Motor neuron (in vitro differentiated cells): ENCODE measurements around the gene HSD17B11. TPM values are rescaled to one million over a fixed set of nuclear protein-coding genes. Genes with fewer than 3 reads are reported as not detected.
"Not testable (repeated sequence)": the region's sequence is repeated elsewhere in the genome, so short reads cannot be mapped to it uniquely, and the experiment has no call there.

ENCODE experiments used
- ATAC-seq, 8 experiments: fragments of 200-7000 bp; cut with Tn5 transposase; replicated peaks in 6 of 8; 2 replicates each; pipeline ENCODE4 v1.8.0; 2021; ENCODE audit warnings: mild to moderate bottlenecking in 8 of 8, moderate library complexity in 8 of 8
- H3K27ac ChIP-seq, 2 donors: fragments of 250-450 bp; sonication (Bioruptor Pico); 2 replicates each; pipeline ENCODE4 v1.9.0; 2021; ENCODE audit warnings: antibody characterized with exemption in 2 of 2, mild to moderate bottlenecking in 2 of 2, moderate library complexity in 1 of 2
- H3K4me1 ChIP-seq, 2 donors: fragments of 250-450 bp; sonication (Bioruptor Pico); replicated peaks in 1 of 2; 2 replicates each; pipeline ENCODE4 v1.6.1; 2021; ENCODE audit warnings: antibody characterized with exemption in 2 of 2, mild to moderate bottlenecking in 2 of 2, moderate library complexity in 1 of 2
- H3K4me3 ChIP-seq, 5 donors: fragments of 250-450 bp; sonication (Bioruptor Pico); 2 replicates each; pipeline ENCODE4 v1.9.0; 2021; ENCODE audit warnings: antibody characterized with exemption in 5 of 5, mild to moderate bottlenecking in 5 of 5, moderate library complexity in 4 of 5
- WGBS, 10 experiments: fragments of 450-650 bp; shearing (Covaris generic); methylation state at CpG; one replicate each; pipeline ENCODE4 v1.0.0; 2022; 5-methylcytosine and 5-hydroxymethylcytosine counted together
- in situ Hi-C, 9 experiments: fragments of 400-800 bp; cut with MboI; loops; one replicate each; pipeline ENCODE4 v1.15.0; 2021; ENCODE audit warnings: low sequenced_read_pairs in 9 of 9, low pct_unique_long_range_greater_than_20kb in 2 of 9; ENCODE audit not compliant: unreplicated experiment in 9 of 9
- total RNA-seq, 8 experiments: library from RNA; unstranded; fragments of 300-600 nt; gene quantifications; 2 replicates each; pipeline versions ENCODE4 v1.2.3 to v1.2.4, GENCODE V29; 2022

The HSD17B11 gene, protein sequence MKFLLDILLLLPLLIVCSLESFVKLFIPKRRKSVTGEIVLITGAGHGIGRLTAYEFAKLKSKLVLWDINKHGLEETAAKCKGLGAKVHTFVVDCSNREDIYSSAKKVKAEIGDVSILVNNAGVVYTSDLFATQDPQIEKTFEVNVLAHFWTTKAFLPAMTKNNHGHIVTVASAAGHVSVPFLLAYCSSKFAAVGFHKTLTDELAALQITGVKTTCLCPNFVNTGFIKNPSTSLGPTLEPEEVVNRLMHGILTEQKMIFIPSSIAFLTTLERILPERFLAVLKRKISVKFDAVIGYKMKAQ
- total RNA-seq: 10 to 100 TPM; 19.1 to 34.2 (median 22.3) TPM

DNA sequence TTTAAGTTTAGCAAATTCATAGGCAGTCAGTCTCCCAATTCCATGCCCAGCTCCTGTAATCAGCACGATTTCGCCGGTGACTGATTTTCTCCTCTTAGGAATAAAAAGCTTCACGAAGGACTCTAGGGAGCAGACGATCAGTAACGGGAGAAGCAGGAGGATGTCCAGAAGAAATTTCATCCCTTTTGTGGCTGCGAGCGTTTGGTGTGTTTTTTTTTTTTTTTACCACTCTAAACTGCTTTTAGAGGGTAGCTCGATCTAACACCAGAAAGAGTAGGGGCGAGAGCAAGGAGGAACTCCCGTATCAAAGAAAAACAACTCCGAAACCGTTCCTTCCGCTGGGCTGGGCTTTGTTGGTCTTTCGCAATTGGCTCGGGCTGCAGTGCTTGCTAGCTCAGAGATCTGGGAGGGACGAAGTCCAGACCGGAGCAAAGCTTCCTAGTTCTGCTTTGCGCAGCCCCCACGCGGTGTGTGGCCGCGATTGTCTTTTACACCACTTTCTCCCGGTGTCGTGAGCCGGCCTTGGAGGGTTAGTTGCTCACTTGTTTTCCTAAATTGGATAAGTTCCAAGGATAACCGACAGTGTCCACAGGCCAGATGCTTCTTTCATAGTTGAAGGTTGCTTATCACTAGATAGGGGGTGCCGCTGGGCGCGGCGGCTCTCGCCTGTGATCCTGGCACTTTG is at the start of gene HSD17B11:
TSS of gene HSD17B11 (minus strand) at position 298 of the 685 bp plus-strand sequence. CDS start at position 180, 118 bp downstream.
- WGBS, 10 experiments: 0 to 4% (median 1%) methylated on average over 5 to 23 of the region's 32 CpGs; no CpG with 5 or more reads in 1 of the 10 experiments
- in situ Hi-C loops: no loop called here

DNA sequence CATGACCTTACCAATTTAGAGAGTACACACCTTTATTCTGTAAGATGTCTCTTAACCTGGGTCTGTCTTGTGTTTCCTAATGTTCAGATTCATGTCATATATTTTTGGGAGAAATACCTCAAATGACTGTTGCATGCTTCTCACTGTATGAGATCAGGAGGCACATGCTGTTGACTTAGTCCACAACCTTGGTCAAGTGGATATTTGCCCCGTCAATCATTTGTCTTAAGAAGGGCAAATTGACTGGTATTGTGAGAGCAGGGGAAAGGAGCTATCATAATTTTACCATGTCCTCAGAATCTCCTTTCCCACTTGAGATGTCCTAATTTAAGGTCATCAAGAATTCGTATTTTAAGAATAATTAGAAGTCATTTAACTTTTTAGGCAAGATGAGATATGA is 42.4 kb upstream of the HSD17B11 start:
- Histone ChIP-seq H3K4me3 (no peak overlapping the region), H3K4me1 (no peaks in the 10 kb centered on the region), H3K27ac (no peak overlapping the region)
- in situ Hi-C loops: no loop called here
- WGBS, 10 experiments: 60 to 100% (median 89%) methylated on average over 1 to 2 of the region's 2 CpGs
- no peak for ATAC-seq

More for the DNA sequence above, at the start of gene HSD17B11:
- peak; percentile 97 to 99 (median 98) for ATAC-seq
- Histone ChIP-seq H3K27ac (peak within 1 kb of the TSS; percentile 69 to 78), H3K4me1 (peaks cover 12 to 15% of the 10 kb centered on the region in 2 donors), H3K4me3 (peak within 1 kb of the TSS; percentile 44 to 75 (median 53))

DNA sequence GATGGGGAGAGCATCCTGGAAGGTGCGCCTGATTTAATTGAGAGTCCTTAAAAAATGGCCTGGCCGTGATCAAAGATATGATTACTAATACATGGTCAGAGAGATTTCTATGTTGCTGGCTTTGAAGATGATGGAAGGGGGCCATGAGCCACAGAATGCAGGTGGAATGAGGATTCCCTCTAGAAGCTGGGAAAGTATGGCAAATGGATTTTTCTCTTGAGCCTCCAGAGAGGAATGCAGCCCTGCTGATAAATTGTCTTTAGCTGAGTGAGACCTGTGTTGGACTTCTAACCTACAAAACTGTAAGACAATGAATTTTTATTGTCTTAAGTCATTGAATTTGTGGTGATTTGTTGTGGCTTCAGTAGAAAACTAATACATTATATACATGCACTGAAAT is 39.0 kb upstream of the HSD17B11 start:
- Histone ChIP-seq H3K4me3 (no peak overlapping the region), H3K4me1 (no peaks in the 10 kb centered on the region), H3K27ac (no peak overlapping the region)
- WGBS, 10 experiments: 92 to 100% (median 100%) methylated on average over 1 to 2 of the region's 2 CpGs; no CpG with 5 or more reads in 4 of the 10 experiments
- in situ Hi-C loops: no loop called here
- ATAC-seq: no peak

DNA sequence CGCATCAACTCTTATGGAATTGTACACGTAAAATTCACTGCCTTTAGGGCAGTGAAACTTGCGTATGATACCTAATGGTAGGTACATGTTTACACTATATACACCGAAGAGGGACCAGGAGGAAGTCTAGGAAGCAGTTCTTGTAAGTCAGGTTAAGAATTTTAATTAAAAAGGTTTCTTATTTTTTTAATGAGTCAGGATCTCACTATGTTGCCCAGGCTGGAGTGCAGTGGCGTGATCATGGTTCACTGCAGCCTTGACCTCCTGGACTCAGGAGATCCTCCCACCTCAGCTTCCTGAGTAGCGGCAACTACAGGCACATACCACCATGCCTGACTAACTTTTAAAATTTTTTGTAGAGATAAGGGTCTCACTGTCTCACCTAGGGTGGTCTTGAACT is 38.0 kb upstream of the HSD17B11 start:
- Histone ChIP-seq H3K27ac (no peak overlapping the region), H3K4me1 (peaks cover 4% of the 10 kb centered on the region in 2 donors), H3K4me3 (no peak overlapping the region)
- WGBS, 10 experiments: 87 to 100% (median 100%) methylated on average over 1 to 4 of the region's 6 CpGs; no CpG with 5 or more reads in 2 of the 10 experiments
- in situ Hi-C loops: no loop called here
- no peak for ATAC-seq

DNA sequence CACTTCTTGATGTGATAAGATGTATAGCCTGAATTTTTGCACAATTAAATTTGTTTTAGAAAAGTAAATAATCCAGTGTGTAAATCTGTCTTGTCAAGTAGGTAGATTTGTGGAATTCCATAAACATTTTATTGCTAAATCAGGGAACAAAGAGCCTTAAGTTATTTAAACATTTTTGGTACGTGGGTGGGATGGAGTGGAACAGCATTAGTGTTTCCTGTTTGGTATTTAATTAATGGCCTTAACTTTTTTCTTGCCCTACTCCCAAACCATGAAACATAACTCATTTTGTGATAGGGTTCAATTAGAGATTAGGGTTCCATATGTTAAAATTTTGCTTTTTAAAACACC is 36.5 kb upstream of the HSD17B11 start:
- ATAC-seq: no peak
- H3K27ac ChIP-seq: no peak overlapping the region
- H3K4me1 ChIP-seq: peaks cover 6 to 7% of the 10 kb centered on the region in 2 donors
- in situ Hi-C loops: no loop called here
- H3K4me3 ChIP-seq: no peak overlapping the region
- WGBS, 10 experiments: 56 to 100% (median 80%) methylated on average over 1 of the region's 1 CpG; no CpG with 5 or more reads in 5 of the 10 experiments

DNA sequence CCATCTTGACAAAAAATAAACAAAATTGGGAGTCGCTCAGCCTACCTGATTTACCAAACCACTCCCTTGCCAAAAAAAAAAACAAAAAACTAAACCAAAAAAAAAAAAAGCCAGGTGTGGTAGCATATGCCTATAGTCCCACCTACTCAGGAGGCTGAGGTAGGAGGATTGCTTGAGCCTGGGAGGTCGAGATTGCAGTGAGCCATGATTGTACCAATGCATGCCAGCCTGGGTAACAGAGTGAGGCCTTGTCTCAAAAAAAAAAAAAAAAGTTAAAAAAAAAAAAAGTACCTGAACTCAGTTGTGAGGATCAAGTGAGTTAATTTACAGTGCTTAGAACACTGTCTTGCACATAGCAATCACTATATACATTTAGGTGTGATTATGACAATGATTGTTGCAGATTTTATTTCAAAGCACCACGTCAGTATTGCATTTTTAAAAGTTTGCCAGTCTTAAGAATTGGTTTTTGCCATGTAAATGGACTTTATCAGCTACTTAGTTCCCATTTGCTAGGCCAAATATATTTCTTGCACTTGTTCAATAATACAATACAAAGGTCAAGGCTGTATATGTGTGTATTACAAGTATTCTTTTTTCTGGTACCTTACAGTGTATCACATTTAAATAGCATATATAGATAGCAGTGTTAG is 36.0 kb upstream of the HSD17B11 start:
- H3K27ac ChIP-seq: no peak overlapping the region
- H3K4me1 ChIP-seq: peaks cover 6 to 7% of the 10 kb centered on the region in 2 donors
- in situ Hi-C loops: no loop called here
- H3K4me3 ChIP-seq: no peak overlapping the region
- ATAC-seq: no peak
- WGBS, 10 experiments: 29 to 100% (median 94%) methylated on average over 1 to 3 of the region's 3 CpGs; no CpG with 5 or more reads in 1 of the 10 experiments

DNA sequence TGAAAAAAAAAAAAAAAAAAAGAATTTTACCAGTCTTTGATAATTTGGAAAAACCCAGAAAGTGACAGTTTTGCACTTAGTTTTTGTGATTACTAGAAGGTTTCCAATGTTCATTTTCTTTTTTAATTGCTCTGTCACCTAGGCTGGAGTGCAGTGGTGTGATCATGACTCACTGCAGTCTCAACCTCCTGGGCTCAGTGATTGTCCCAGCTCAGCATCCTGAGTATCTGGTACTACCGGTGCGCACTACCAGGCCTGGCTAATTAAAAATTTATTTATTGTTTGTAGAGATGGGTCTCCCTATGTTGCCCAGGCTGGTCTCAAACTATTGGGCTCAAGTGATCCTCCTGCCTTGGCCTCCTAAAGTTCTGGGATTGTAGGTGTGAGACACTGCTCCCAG is 34.7 kb upstream of the HSD17B11 start:
- Histone ChIP-seq H3K4me1 (peaks cover 16 to 17% of the 10 kb centered on the region in 2 donors), H3K27ac (no peak overlapping the region), H3K4me3 (no peak overlapping the region)
- 100% methylated on average over 2 of the region's 2 CpGs; no CpG with 5 or more reads in 4 of the 10 experiments for WGBS, 10 experiments
- in situ Hi-C loops: no loop called here
- ATAC-seq: no peak

DNA sequence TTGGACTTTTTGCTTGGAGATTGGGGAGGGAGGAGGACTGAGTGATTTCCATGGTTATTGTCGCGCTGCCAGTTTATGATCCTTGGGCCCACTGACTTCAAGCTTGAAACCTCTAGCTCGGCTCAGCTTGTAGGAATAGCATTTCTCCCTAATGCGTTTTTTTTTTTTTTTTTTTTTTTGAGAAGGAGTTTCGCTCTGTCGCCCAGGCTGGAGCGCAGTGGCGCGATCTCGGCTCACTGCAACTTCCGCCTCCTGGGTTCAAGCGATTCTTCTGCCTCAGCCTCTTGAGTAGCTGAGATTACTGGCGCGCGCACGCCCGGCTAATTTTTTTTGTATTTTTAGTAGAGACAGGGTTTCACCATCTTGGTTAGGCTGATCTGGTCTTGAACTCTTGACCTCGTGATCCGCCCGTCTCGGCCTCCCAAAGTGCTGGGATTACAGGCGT is 33.1 kb upstream of the HSD17B11 start:
- H3K27ac ChIP-seq, ATAC-seq, in situ Hi-C loops: not testable (repeated sequence)
- 79 to 94% (median 90%) methylated on average over 3 to 20 of the region's 22 CpGs; no CpG with 5 or more reads in 3 of the 10 experiments for WGBS, 10 experiments
- H3K4me3 ChIP-seq: peak overlapping the region; percentile 59 to 80 (median 64)
- peaks cover 17 to 20% of the 10 kb centered on the region in 2 donors for H3K4me1 ChIP-seq

DNA sequence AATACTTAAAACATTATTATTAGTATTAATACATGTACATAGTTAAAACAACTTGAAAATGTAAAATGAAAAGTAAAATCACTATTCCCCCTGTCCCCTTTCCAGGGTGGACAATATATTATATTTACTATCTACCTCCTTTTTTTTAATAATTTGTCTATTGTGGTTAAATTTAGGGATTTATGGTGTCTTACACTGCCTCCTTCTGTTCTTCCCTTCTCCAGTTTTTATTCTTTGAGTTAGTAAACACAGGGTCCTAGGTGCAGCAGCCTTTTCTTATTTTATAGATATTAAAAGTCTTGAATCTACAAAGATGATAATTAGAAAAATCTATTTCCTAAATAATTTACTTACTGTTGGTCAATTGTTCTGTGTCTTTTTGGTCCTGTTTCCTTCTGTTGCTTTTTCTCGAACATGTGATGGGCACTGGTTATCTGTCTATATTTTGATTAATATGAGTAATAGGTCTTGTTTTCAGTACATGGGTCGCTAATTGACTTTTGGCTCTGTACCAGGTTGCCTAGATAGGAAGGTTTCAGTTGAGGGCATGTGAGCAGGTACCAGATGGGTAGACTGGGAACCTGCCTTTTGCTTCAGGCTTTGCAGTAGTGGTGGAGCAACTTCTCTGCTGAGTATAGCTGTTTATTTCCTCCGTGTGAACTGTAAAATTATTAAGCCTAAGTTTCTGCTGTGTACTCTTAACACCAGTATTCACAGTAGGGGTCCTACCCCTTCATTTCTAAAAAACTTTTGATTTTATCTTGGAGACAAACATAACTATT is 32.5 kb upstream of the HSD17B11 start:
- in situ Hi-C loops: no loop called here
- WGBS, 10 experiments: 8 to 54% (median 36%) methylated on average over 1 to 3 of the region's 3 CpGs; no CpG with 5 or more reads in 1 of the 10 experiments
- no peak for ATAC-seq
- no peak overlapping the region for H3K27ac ChIP-seq
- H3K4me3 ChIP-seq: peak overlapping the region; percentile 59 to 80 (median 64)
- peaks cover 17 to 20% of the 10 kb centered on the region in 2 donors for H3K4me1 ChIP-seq

DNA sequence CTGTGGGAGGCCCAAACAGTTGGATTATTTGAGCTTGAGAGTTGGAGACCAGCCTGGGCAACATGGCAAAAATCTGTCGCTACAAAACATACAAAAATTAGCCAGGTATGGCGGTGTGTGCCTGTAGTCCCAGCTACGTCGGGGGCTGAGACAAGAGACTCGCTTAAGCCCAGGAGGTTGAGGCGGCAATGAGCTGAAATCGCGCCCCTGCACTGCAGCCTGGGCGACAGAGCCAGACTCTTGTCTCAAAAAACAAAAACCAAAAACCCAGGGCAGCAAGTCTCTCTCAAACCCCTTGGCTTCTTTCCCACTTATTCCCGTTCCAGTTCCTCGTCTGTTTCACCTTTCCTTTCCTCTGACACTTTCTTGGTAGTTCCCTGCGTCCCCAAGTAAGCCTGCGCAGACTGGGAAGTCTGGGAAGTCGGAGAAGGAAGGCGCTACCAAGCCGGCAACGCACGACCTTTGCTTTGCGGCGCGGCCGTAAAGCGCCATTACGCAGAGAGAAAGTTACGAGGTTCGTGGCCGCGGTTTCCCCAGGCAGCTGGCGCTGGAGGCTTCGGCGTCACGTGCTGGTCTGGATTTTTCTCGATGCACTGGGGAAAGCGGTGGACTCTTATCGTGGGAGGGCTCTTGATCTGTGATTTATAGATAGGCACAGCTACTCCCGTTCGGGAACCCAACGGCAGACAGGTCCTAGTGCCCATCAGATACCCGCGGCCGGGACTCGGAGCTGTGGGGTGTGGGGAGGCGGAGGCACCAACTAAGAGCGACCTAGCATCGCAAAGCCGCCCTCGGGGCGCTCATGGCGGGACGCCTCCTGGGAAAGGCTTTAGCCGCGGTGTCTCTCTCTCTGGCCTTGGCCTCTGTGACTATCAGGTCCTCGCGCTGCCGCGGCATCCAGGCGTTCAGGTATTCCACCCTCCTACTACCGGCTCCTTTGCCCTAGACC is 31.4 kb upstream of the HSD17B11 start, which contains the start of gene NUDT9:
TSS of gene NUDT9 (plus strand) at position 470 of the 949 bp plus-strand sequence. CDS start at position 803, 333 bp downstream.
- peaks cover 17 to 20% of the 10 kb centered on the region in 2 donors for H3K4me1 ChIP-seq
- 0 to 11% (median 2%) methylated on average over 2 to 42 of the region's 58 CpGs; no CpG with 5 or more reads in 3 of the 10 experiments for WGBS, 10 experiments
- in situ Hi-C loops: no loop called here
- H3K4me3 ChIP-seq: peak within 1 kb of the TSS; percentile 59 to 80 (median 64)
- H3K27ac ChIP-seq: peak within 1 kb of the TSS; percentile 67 to 79
- ATAC-seq: peak; percentile 92 to 97 (median 95)

DNA sequence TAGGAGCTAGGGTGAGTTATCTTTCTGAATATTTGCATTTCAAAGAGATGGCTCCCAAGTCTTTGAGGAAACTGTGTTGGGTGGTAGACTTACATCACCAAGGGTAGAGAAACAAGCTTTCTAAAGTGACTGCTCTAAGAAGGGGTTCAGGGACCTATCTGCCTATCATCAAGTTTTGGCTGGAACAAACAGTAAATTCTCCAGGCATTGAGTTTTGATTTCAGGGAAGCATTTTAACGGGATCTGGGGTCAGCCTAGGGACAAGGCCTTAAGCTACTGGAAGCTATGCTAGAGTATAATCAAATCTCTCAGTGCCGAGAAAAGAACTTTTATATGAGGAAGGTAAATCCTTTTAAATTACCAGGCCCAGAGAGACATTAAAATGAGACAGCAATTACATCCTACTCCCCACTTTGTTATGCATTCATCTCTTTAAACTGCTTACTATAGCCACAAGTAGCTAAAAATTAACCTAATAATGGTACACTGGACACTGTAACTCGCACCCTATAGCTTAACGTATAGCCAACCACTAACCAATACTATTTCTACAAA is 29.4 kb upstream of the HSD17B11 start:
- in situ Hi-C loops: no loop called here
- WGBS, 10 experiments: 0 to 100% (median 70%) methylated on average over 1 to 4 of the region's 4 CpGs; no CpG with 5 or more reads in 1 of the 10 experiments
- ATAC-seq: no peak
- Histone ChIP-seq H3K4me3 (no peak overlapping the region), H3K4me1 (peaks cover 17 to 20% of the 10 kb centered on the region in 2 donors), H3K27ac (no peak overlapping the region)
